GM23338 (cell line): Measurements from ENCODE around the gene IRF1.

Experiments used
- POLR2AphosphoS5 ChIP-seq: IDR thresholded peaks from 2 replicates; pipeline ENCODE4 v1.6.1; 2016; ENCODE audit warnings: antibody characterized with exemption, low read depth
- TF ChIP-seq, protein P1 (sequence below), 2 experiments: fragments of 200-600 bp in 1 of 2; sonication (generic) in 1 of 2; conservative IDR thresholded peaks; 2 replicates each; pipeline versions ENCODE4 v1.5.1 to v1.6.1; 2016 to 2017; ENCODE audit warnings: antibody characterized with exemption in 2 of 2, low read depth in 2 of 2, mild to moderate bottlenecking in 2 of 2, moderate library complexity in 1 of 2

DNA sequence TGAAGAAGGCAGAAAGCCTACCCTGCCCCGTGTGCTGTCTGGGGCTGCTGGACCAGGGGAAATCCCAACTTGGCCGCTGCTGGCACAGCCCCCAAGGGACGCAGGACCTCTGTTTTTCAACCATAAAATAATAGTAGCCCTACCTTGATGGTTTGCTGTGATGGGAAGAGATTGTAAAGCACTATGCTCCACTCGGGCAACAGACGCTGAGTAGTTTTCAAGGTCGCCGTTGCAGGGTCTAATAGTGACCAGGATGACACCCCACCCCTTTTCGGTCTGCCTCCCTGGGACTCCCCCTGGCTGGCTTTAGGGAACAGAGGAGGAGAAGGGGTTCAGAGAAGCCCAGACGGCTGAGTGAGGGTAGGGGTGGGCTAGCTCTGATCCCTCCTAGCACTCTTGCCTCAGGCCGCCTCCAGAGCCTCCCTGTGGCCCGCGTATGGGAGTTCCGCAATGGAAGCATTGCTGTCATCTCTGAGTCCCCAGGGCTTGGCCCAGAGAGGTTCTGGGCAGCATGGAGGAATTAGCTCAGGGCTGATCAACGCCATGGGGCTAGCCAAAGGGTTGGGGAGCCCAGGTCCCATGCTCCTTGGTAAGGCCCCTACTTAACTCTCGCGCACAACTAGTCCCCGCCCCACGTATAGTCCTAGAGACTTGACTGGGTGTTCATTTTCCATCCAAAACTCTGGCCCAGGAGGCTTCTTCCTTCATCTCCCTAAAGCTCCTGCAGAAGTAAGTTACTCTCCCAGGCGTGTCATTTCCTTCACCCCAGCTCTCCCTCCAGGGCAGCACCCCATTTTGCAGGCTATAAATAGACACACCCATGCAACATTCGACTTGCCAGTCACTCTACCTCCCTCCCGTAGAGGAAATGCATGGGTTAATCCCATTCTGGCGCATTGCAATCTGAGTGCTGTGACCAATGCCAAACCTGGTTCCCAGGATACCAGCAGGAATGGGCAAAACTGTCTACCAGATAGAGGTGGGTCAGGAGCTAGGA lies 1.1 kb upstream of the IRF1 start:
- TF ChIP-seq POLR2AphosphoS5 = no peak
- TF ChIP-seq, protein P1, sequence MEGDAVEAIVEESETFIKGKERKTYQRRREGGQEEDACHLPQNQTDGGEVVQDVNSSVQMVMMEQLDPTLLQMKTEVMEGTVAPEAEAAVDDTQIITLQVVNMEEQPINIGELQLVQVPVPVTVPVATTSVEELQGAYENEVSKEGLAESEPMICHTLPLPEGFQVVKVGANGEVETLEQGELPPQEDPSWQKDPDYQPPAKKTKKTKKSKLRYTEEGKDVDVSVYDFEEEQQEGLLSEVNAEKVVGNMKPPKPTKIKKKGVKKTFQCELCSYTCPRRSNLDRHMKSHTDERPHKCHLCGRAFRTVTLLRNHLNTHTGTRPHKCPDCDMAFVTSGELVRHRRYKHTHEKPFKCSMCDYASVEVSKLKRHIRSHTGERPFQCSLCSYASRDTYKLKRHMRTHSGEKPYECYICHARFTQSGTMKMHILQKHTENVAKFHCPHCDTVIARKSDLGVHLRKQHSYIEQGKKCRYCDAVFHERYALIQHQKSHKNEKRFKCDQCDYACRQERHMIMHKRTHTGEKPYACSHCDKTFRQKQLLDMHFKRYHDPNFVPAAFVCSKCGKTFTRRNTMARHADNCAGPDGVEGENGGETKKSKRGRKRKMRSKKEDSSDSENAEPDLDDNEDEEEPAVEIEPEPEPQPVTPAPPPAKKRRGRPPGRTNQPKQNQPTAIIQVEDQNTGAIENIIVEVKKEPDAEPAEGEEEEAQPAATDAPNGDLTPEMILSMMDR (conservative IDR thresholded peaks at IDR 0.05; ENCODE audit: low read depth in 2 of 2) = no peak
